H1 (cell line): ENCODE data around the gene CNST. TPM values are rescaled to one million over a fixed set of nuclear protein-coding genes. Genes with fewer than 3 reads are reported as not detected.

ENCODE experiments used
- CTCF ChIA-PET: fragments of 300-600 bp; sonication (Branson Sonifier 250); formaldehyde crosslinking; loops from one replicate; lab custom pipeline; 2021; ENCODE audit not compliant: partially characterized antibody; lab: Charles Lee
- POLR2A ChIA-PET: fragments of 300-600 bp; sonication (Branson Sonifier 250); formaldehyde crosslinking; loops from one replicate; lab custom pipeline; 2021; ENCODE audit warnings: inconsistent platforms; ENCODE audit not compliant: partially characterized antibody; lab: Charles Lee
- DNase-seq, 2 experiments: peaks; one replicate each; pipeline versions ENCODE4 v3.0.0 to v3.0.0-alpha.2; 2010 to 2022; ENCODE audit warnings: low spot score in 2 of 2, low read depth in 1 of 2, mixed read lengths in 1 of 2
- FAIRE-seq: peaks from 2 replicates; lab custom pipeline; 2011; peaks lifted over from hg19 to GRCh38; lab: Jason Lieb, UNC
- H2AFZ ChIP-seq: 2 replicates; pipeline ENCODE4 v1.8.1; 2012; ENCODE audit warnings: low read length, inconsistent platforms
- H2AK5ac ChIP-seq: 2 replicates; pipeline ENCODE4 v1.6.1; 2013; ENCODE audit warnings: low read depth, low read length
- H2BK120ac ChIP-seq: replicated peaks from 2 replicates; pipeline ENCODE3; 2013; ENCODE audit warnings: low read depth, low read length, inconsistent platforms
- H2BK12ac ChIP-seq: 2 replicates; pipeline ENCODE4 v1.6.1; 2013; ENCODE audit warnings: low read depth, low read length
- H2BK15ac ChIP-seq: 2 replicates; pipeline ENCODE4 v1.6.1; 2013; ENCODE audit warnings: low read length
- H2BK20ac ChIP-seq: 2 replicates; pipeline ENCODE4 v1.6.1; 2013; ENCODE audit warnings: low read length
- H2BK5ac ChIP-seq: 2 replicates; pipeline ENCODE4 v1.6.1; 2013; ENCODE audit warnings: low read depth, low read length
- H3K14ac ChIP-seq: 2 replicates; pipeline ENCODE4 v1.6.1; 2013; ENCODE audit warnings: inconsistent platforms; ENCODE audit not compliant: insufficient read length
- H3K18ac ChIP-seq: 2 replicates; pipeline ENCODE4 v1.6.1; 2013; ENCODE audit warnings: low read length; ENCODE audit errors: extremely low read depth
- H3K23ac ChIP-seq: 2 replicates; pipeline ENCODE4 v1.6.1; 2013; ENCODE audit warnings: inconsistent platforms; ENCODE audit not compliant: insufficient read length
- H3K23me2 ChIP-seq: 2 replicates; pipeline ENCODE4 v1.6.1; 2013; ENCODE audit warnings: low read depth, low read length
- H3K27ac ChIP-seq: 2 replicates; pipeline ENCODE4 v1.6.1; 2011; ENCODE audit warnings: low read depth, low read length, inconsistent platforms
- H3K27me3 ChIP-seq, 4 experiments: replicated peaks in 1 of 4; 1 replicate in 1 of 4; 2 replicates in 3 of 4; pipeline versions ENCODE4 v1.6.1 to v1.8.1; 2011 to 2013; ENCODE audit warnings: low read length in 3 of 4, mild to moderate bottlenecking in 3 of 4, inconsistent platforms in 2 of 4, mixed read lengths in 2 of 4, moderate library complexity in 1 of 4; ENCODE audit not compliant: control insufficient read depth in 3 of 4, insufficient read depth in 3 of 4; ENCODE audit errors: extremely low read depth in 1 of 4
- H3K36me3 ChIP-seq, 4 experiments: 2 replicates each; pipeline versions ENCODE4 v1.6.1 to v1.8.1; 2011 to 2013; ENCODE audit warnings: mild to moderate bottlenecking in 4 of 4, low read length in 3 of 4, moderate library complexity in 2 of 4, control low read depth in 1 of 4, inconsistent platforms in 1 of 4; ENCODE audit not compliant: insufficient read depth in 4 of 4, control insufficient read depth in 2 of 4
- H3K4ac ChIP-seq: replicated peaks from 2 replicates; pipeline ENCODE3; 2013; ENCODE audit warnings: low read length, low read depth, mixed read lengths, inconsistent platforms; ENCODE audit not compliant: insufficient read length
- H3K4me1 ChIP-seq, 4 experiments: replicated peaks in 1 of 4; 1 replicate in 1 of 4; 2 replicates in 3 of 4; pipeline versions ENCODE4 v1.6.1 to v1.8.1; 2011 to 2013; ENCODE audit warnings: low read length in 3 of 4, inconsistent platforms in 2 of 4, mixed read lengths in 1 of 4; ENCODE audit not compliant: insufficient read depth in 4 of 4, control insufficient read depth in 3 of 4
- H3K4me2 ChIP-seq, 2 experiments: 2 replicates each; pipeline versions ENCODE4 v1.6.1 to v1.8.1; 2011 to 2013; ENCODE audit warnings: low read depth in 2 of 2, low read length in 2 of 2, control low read depth in 1 of 2, inconsistent platforms in 1 of 2, mild to moderate bottlenecking in 1 of 2; ENCODE audit not compliant: insufficient read depth in 1 of 2
- H3K4me3 ChIP-seq, 4 experiments: fragments of 200-600, 300-600 bp in 1 of 4; sonication (generic), shearing (Covaris generic), sonication (Bioruptor Twin) in 1 of 4; 2 replicates each; pipeline versions ENCODE4 v1.5.1 to v1.8.1; 2011 to 2016; ENCODE audit warnings: low read length in 4 of 4, low read depth in 3 of 4, control low read depth in 2 of 4, inconsistent platforms in 2 of 4, mild to moderate bottlenecking in 2 of 4, mixed read lengths in 1 of 4, moderate library complexity in 1 of 4; ENCODE audit not compliant: insufficient read depth in 2 of 4; ENCODE audit errors: extremely low read depth in 1 of 4
- H3K56ac ChIP-seq: replicated peaks from 2 replicates; pipeline ENCODE3; 2013; ENCODE audit warnings: low read depth, mild to moderate bottlenecking, mixed read lengths, low read length, inconsistent platforms; ENCODE audit not compliant: insufficient read length
- H3K79me1 ChIP-seq: 2 replicates; pipeline ENCODE4 v1.6.1; 2013; ENCODE audit warnings: low read depth, low read length, control low read depth
- H3K79me2 ChIP-seq, 2 experiments: 2 replicates each; pipeline versions ENCODE4 v1.6.1 to v1.8.1; 2012 to 2013; ENCODE audit warnings: low read length in 2 of 2, mild to moderate bottlenecking in 2 of 2, inconsistent platforms in 1 of 2; ENCODE audit not compliant: insufficient read depth in 2 of 2, control insufficient read depth in 1 of 2
- H3K9ac ChIP-seq, 4 experiments: replicated peaks in 1 of 4; 1 replicate in 1 of 4; 2 replicates in 3 of 4; pipeline versions ENCODE4 v1.6.1 to v1.8.1; 2011 to 2013; ENCODE audit warnings: low read depth in 3 of 4, low read length in 3 of 4, control low read depth in 2 of 4, mild to moderate bottlenecking in 2 of 4, moderate library complexity in 2 of 4, inconsistent platforms in 1 of 4; ENCODE audit errors: extremely low read depth in 1 of 4
- H3K9me3 ChIP-seq, 2 experiments: 2 replicates each; pipeline versions ENCODE4 v1.6.1 to v1.8.1; 2012 to 2013; ENCODE audit warnings: mild to moderate bottlenecking in 2 of 2, moderate library complexity in 2 of 2, control low read depth in 1 of 2, inconsistent platforms in 1 of 2, low read depth in 1 of 2, low read length in 1 of 2, mixed read lengths in 1 of 2; ENCODE audit not compliant: insufficient read depth in 2 of 2
- H4K20me1 ChIP-seq, 2 experiments: replicated peaks in 1 of 2; 2 replicates each; pipeline versions ENCODE3 to v1.8.1; 2011 to 2013; ENCODE audit warnings: inconsistent platforms in 2 of 2, low read length in 2 of 2, mild to moderate bottlenecking in 1 of 2; ENCODE audit not compliant: insufficient read depth in 2 of 2, control insufficient read depth in 1 of 2
- H4K5ac ChIP-seq: 2 replicates; pipeline ENCODE4 v1.6.1; 2013; ENCODE audit warnings: low read length, low read depth, mixed read lengths, inconsistent platforms; ENCODE audit not compliant: insufficient read length
- H4K8ac ChIP-seq: 2 replicates; pipeline ENCODE4 v1.8.0; 2013; ENCODE audit warnings: mild to moderate bottlenecking, moderate library complexity, low read length, inconsistent platforms; ENCODE audit not compliant: insufficient read depth; ENCODE audit errors: extremely low read depth
- H4K91ac ChIP-seq: replicated peaks from 2 replicates; pipeline ENCODE3; 2013; ENCODE audit warnings: low read length, mixed read lengths, inconsistent platforms; ENCODE audit not compliant: insufficient read length
- ASH2L ChIP-seq: fragments of 200-600, 300-600 bp; sonication (generic); IDR thresholded peaks from one replicate; pipeline ENCODE4 v1.7.1; 2017; ENCODE audit warnings: low read length
- CBX5 ChIP-seq: fragments of 300-800, 300-1000 bp; sonication (generic); IDR thresholded peaks from 2 replicates; pipeline ENCODE4 v1.7.1; 2016; ENCODE audit warnings: antibody characterized with exemption, low read length, low read depth
- CHD2 ChIP-seq: IDR thresholded peaks from 2 replicates; pipeline ENCODE4 v1.6.1; 2012; ENCODE audit warnings: low read length, improper control_type of control experiment
- CTBP2 ChIP-seq: IDR thresholded peaks from 2 replicates; pipeline ENCODE4 v1.7.0; 2011; ENCODE audit warnings: borderline replicate concordance, mild to moderate bottlenecking, moderate library complexity, mixed read lengths, low read length; ENCODE audit not compliant: insufficient read depth, insufficient read length
- EZH2 ChIP-seq: fragments of 200-600 bp; sonication (generic); IDR thresholded peaks from 2 replicates; pipeline ENCODE4 v1.7.1; 2012; ENCODE audit warnings: low read depth, mild to moderate bottlenecking, moderate library complexity, low read length, inconsistent platforms; ENCODE audit not compliant: severe bottlenecking
- HDAC6 ChIP-seq: IDR thresholded peaks from one replicate; pipeline ENCODE4 v1.7.1; 2012; ENCODE audit warnings: low read depth, mild to moderate bottlenecking, inconsistent platforms, low read length, moderate library complexity
- KDM1A ChIP-seq: fragments of 200-600, 300-600 bp; sonication (generic); IDR thresholded peaks from 2 replicates; pipeline ENCODE4 v1.7.1; 2016; ENCODE audit warnings: mild to moderate bottlenecking, low read length, borderline replicate concordance
- POLR2AphosphoS5 ChIP-seq: IDR thresholded peaks from 2 replicates; pipeline ENCODE4 v1.6.1; 2011; ENCODE audit warnings: low read depth, low read length
- WGBS, 2 experiments: shearing (Covaris generic) in 1 of 2; methylation state at CpG; one replicate each; pipeline versions ENCODE4 v1.1.6 to v1.1.7; 2013 to 2015; ENCODE audit warnings: low lambda C conversion rate in 2 of 2, mixed read lengths in 2 of 2, inconsistent platforms in 1 of 2, low coverage in 1 of 2, missing lambda C conversion rate in 1 of 2; ENCODE audit not compliant: insufficient replicate concordance in 2 of 2, insufficient coverage in 1 of 2, insufficient read length in 1 of 2; ENCODE audit errors: extremely low coverage in 1 of 2, missing lambda C conversion rate in 1 of 2; 5-methylcytosine and 5-hydroxymethylcytosine counted together
- polyA plus RNA-seq, 7 experiments: library from polyadenylated mRNA; depleted of rRNA in 3 of 7; stranded (reverse) in 5 of 7; unstranded in 2 of 7; fragments of >200 nt in 5 of 7; fragments of 200-250 nt in 2 of 7; gene quantifications; 1 replicate in 5 of 7; 2 replicates in 1 of 7; 4 replicates in 1 of 7; pipeline versions ENCODE4 v1.2.1 to v1.2.3, GENCODE V29; 2011 to 2013; ENCODE audit warnings: missing spikeins in 2 of 7, mixed read lengths in 2 of 7
- total RNA-seq: library from RNA; stranded (reverse); fragmentation: NEBNext Ultra II Directional; extraction: Animal tissue kit (Norgen Biotek cat#: 25700); gene quantifications from 2 replicates; pipeline ENCODE4 v1.2.1, GENCODE V29; 2021

The CNST gene
- total and polyA plus RNA-seq, 2 of the 8 experiments (the other 6 are each of a cell fraction or from before 2014, with no cell fraction given): 5.3 to 21.3 TPM

GRCh38 chr1:246587606-246588005, 21.4 kb downstream of the CNST start:
- no peak for DNase-seq
- H3K56ac ChIP-seq: no peak overlapping the region
- H4K5ac ChIP-seq: no peak overlapping the region
- no peaks in the 10 kb centered on the region for H4K20me1 ChIP-seq
- no peak overlapping the region for H4K8ac ChIP-seq
- H3K79me2 ChIP-seq: peaks cover 0 to 14% of the 10 kb centered on the region in 2 experiments; a peak in 2 of 4 replicates
- no peak overlapping the region for H2BK15ac ChIP-seq
- no peak overlapping the region for H3K14ac ChIP-seq
- WGBS, 2 experiments: 88% methylated on average over 3 of the region's 3 CpGs; no CpG with 5 or more reads in 1 of the 2 experiments
- no peak overlapping the region for H3K27ac ChIP-seq
- peaks cover 0 to 6% (median 0%) of the 10 kb centered on the region in 4 experiments; a peak in 2 of 8 replicates for H3K36me3 ChIP-seq
- no peaks in the 10 kb centered on the region for H3K23me2 ChIP-seq
- H3K27me3 ChIP-seq: no peaks in the 10 kb centered on the region
- H2AK5ac ChIP-seq: no peak overlapping the region
- no peak for FAIRE-seq
- no peak overlapping the region for H3K9ac ChIP-seq
- ChIA-PET CTCF (no interaction called here), POLR2A (no interaction called here)
- no peaks in the 10 kb centered on the region for H3K4me1 ChIP-seq
- H2BK120ac ChIP-seq: no peak overlapping the region
- no peak overlapping the region for H2AFZ ChIP-seq
- H2BK12ac ChIP-seq: no peak overlapping the region
- no peak overlapping the region for H3K23ac ChIP-seq
- H4K91ac ChIP-seq: no peak overlapping the region
- no peaks in the 10 kb centered on the region; a peak in 1 of 4 replicates for H3K9me3 ChIP-seq
- H3K18ac ChIP-seq: no peak overlapping the region
- no peak overlapping the region for H3K4me2 ChIP-seq
- no peak for TF ChIP-seq HDAC6
- no peak for TF ChIP-seq CHD2
- TF ChIP-seq CTBP2: no peak
- no peak for TF ChIP-seq ASH2L
- TF ChIP-seq KDM1A: no peak
- no peak for TF ChIP-seq POLR2AphosphoS5
- no peak for TF ChIP-seq EZH2
- TF ChIP-seq CBX5: no peak
- no peak overlapping the region for H2BK20ac ChIP-seq
- no peak overlapping the region for H3K4ac ChIP-seq
- H3K4me3 ChIP-seq: no peak overlapping the region
- no peaks in the 10 kb centered on the region; the same call in 1 of the 2 replicates for H3K79me1 ChIP-seq
- no peak overlapping the region for H2BK5ac ChIP-seq
